Measurements from ENCODE around the gene CDYL2. TPM values are rescaled to one million over a fixed set of nuclear protein-coding genes. Genes with fewer than 3 reads are reported as not detected.

Gene CDYL2
- total RNA-seq, 1 donor from 2014 or later: 5.4 TPM

DNA sequence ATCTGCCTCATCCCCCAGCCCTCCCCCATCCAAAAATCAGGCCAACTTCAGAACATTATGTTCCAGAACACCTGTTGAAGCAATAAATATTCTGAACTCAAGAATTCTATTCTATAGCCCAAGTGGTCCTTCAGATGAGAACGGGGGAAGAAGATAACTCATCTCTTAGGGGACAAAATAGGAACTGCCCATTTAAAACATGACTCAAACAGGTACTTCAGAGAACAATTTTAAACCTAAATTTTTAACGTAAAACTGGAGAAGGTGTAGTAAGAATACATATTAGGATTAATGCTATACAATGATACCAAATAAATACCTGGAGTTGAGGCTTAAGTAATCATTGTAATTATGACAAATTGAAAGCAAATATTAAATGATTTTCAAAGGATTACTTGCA is 112.1 kb downstream of the CDYL2 start:
- no peak for DNase-seq (ENCODE audit: low read depth)
- no peak overlapping the region for H3K4me3 ChIP-seq (ENCODE audit: low read depth, low read length)
- no peak for TF ChIP-seq CTCF (conservative IDR thresholded peaks at IDR 0.05; ENCODE audit: low read depth, low read length)

- no peak for DNase-seq (ENCODE audit: low read depth)
- no peak overlapping the region for H3K4me3 ChIP-seq (ENCODE audit: low read depth, low read length)
- TF ChIP-seq CTCF (conservative IDR thresholded peaks at IDR 0.05; ENCODE audit: low read depth, low read length): no peak
Observed at GRCh38 chr16:80691111-80691741, 113.2 kb downstream of the CDYL2 start.

GRCh38 chr16:80689487-80689886 is 114.9 kb downstream of the CDYL2 start:
- H3K4me3 ChIP-seq (ENCODE audit: low read depth, low read length): no peak overlapping the region
- TF ChIP-seq CTCF (conservative IDR thresholded peaks at IDR 0.05; ENCODE audit: low read depth, low read length): no peak
- DNase-seq (ENCODE audit: low read depth): no peak

- TF ChIP-seq CTCF (conservative IDR thresholded peaks at IDR 0.05; ENCODE audit: low read depth, low read length): no peak
- DNase-seq (ENCODE audit: low read depth): no peak
- H3K4me3 ChIP-seq (ENCODE audit: low read depth, low read length): no peak overlapping the region
Observed at GRCh38 chr16:80687606-80688005, 116.8 kb downstream of the CDYL2 start.

DNA sequence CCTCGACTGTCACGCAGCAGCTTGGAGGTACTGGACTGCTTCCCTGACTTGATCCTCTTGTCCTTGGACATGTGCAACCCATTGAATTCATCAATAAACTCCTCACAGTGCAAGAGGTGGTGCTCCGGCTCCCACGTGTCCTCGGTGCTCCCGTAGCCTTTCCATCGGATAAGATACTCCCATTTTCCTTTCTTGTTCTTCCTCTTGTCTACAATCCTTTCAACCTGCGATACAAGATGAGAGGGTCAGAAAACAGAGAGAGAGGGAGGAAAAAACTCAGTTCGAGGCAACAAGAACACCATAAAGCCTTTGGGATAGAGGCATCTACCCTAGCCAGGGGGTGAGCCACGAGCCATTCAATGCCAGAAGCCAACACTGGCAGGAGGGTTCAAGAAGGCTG is 119.5 kb downstream of the CDYL2 start:
- DNase-seq (ENCODE audit: low read depth): no peak
- TF ChIP-seq CTCF (conservative IDR thresholded peaks at IDR 0.05; ENCODE audit: low read depth, low read length): no peak

GRCh38 chr16:80684136-80684765 is 120.1 kb downstream of the CDYL2 start:
- no peak for TF ChIP-seq CTCF (conservative IDR thresholded peaks at IDR 0.05; ENCODE audit: low read depth, low read length)
- H3K4me3 ChIP-seq (ENCODE audit: low read depth, low read length): no peak overlapping the region
- DNase-seq (ENCODE audit: low read depth): no peak

More for the DNA sequence above, 119.5 kb downstream of the CDYL2 start:
- H3K4me3 ChIP-seq (ENCODE audit: low read depth, low read length): no peak overlapping the region

DNA sequence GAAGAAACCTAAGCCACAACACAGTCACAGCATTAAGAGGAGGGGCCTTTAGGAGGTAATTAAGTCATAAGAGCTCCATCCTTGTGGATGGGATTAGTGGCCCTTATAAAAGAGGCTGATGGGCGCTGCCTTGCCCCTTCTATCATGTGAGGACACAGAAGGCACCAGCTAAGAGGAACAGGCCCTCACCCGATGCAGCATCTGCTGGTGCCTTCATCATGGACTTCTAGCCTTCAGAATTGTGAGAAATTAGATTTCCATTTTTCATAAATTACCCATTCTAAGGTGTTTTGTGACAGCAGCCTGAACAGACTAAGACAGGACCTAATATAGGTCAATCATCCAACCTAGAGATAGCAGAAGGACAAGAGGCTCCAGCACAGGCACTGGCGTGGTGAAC is 120.8 kb downstream of the CDYL2 start:
- DNase-seq (ENCODE audit: low read depth): no peak

More for the DNA sequence above, 120.8 kb downstream of the CDYL2 start:
- no peak for TF ChIP-seq CTCF (conservative IDR thresholded peaks at IDR 0.05; ENCODE audit: low read depth, low read length)
- H3K4me3 ChIP-seq (ENCODE audit: low read depth, low read length): no peak overlapping the region

Measured in epithelial cell of proximal tubule (primary cell).